ENCODE data around the gene RGSL1. TPM values are rescaled to one million over a fixed set of nuclear protein-coding genes. Genes with fewer than 3 reads are reported as not detected.

Gene RGSL1
- total and polyA plus RNA-seq, 4 donors = under 0.01 to 0.30 (median 0.11) TPM; not detected in 1

DNA sequence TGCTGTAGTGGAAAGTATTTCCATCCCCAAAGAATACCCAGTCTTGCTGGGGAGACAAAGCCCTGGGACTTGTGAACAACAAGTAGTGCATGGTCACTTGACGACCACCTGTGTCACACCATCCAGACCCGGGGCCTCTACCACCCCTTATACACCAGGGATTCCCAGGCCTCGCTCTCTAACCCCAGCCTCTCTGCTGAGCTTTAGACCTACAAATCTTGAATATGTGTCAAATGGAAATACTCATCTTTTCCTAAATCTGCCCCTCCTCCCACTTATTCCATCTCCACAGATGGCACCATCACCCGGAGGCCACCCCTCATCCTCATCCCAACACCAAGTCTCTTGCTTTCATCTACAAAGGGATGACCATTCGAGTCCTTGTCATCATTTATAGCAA, 140.0 kb downstream of the RGSL1 start:
- Histone ChIP-seq H3K9me3 (ENCODE audit: control insufficient read depth, insufficient read depth, low read length) (no peaks in the 10 kb centered on the region), H3K27me3 (ENCODE audit: control insufficient read depth, insufficient read depth, low read length) (no peaks in the 10 kb centered on the region), H3K27ac (ENCODE audit: low read depth, low read length) (no peak overlapping the region), H3K36me3 (ENCODE audit: control insufficient read depth, insufficient read depth, low read length) (no peaks in the 10 kb centered on the region), H3K4me1 (ENCODE audit: control insufficient read depth, insufficient read depth, low read length) (peaks cover 5% of the 10 kb centered on the region), H3K4me3 (ENCODE audit: low read depth, low read length) (no peak overlapping the region)
- no peak for DNase-seq (ENCODE audit: low read depth in 4 of 6, low spot score in 6 of 6)
- 95% methylated on average over 5 of the region's 5 CpGs for WGBS (ENCODE audit: insufficient coverage)

DNA sequence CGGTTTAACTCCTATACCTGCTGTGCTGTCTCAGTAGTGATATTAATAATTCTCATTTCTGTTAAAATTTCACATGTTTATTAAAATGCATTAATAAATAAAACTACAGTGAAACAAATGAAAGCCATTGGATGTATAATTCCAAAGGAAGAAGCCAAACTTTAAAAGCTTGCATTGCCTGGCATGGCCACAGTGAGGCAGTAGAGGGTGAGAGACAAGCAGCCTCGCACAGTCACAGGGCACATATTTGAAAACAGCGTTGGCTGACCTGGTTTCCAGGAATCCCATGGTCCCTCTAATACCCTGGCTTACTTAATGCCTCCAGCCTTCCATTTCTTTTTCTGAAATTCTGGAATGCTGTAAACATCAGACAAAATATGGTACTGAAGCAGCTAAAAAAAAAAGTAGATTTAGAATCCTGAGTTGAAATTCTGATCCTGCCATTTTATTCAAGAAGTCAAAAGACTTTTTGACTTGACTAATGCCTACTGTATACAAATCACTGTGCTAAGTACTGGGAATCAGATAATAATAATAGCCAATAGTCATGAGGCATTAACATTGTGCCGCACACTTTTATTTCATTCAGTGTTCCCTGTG, 145.8 kb downstream of the RGSL1 start:
- no peak overlapping the region for H3K27ac ChIP-seq (ENCODE audit: low read depth, low read length)
- H3K27me3 ChIP-seq (ENCODE audit: control insufficient read depth, insufficient read depth, low read length) = no peaks in the 10 kb centered on the region
- no peak overlapping the region for H3K4me3 ChIP-seq (ENCODE audit: low read depth, low read length)
- H3K4me1 ChIP-seq (ENCODE audit: control insufficient read depth, insufficient read depth, low read length) = peaks cover 16% of the 10 kb centered on the region
- peaks cover 19% of the 10 kb centered on the region for H3K36me3 ChIP-seq (ENCODE audit: control insufficient read depth, insufficient read depth, low read length)
- H3K9me3 ChIP-seq (ENCODE audit: control insufficient read depth, insufficient read depth, low read length) = no peaks in the 10 kb centered on the region
- WGBS (ENCODE audit: insufficient coverage) = 29% methylated on average over 3 of the region's 4 CpGs
- peak in 2 of 6 donors; percentile 78 to 85 for DNase-seq (ENCODE audit: low read depth in 4 of 6, low spot score in 6 of 6)

DNA sequence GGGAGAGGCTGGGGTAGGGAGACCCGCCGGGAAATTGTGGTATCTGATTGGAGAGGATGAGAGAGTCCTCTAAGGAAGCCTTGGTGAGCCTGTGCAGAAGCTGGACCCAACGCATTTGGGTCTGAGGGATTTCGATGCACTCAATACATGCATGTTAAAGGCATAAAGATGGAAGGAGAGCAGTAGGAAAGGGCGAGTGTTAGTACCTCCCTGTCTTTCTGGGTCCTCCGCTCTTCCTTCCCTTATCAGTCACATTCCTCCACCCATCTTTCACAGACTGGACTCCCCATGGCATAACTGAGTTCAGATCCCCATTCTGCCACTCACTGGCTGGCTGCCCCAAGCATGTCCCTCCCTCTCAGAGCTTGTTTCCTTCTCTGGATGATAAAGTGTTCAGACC, 147.0 kb downstream of the RGSL1 start:
- Histone ChIP-seq H3K27ac (ENCODE audit: low read depth, low read length) (no peak overlapping the region), H3K9me3 (ENCODE audit: control insufficient read depth, insufficient read depth, low read length) (no peaks in the 10 kb centered on the region), H3K4me1 (ENCODE audit: control insufficient read depth, insufficient read depth, low read length) (peaks cover 25% of the 10 kb centered on the region), H3K36me3 (ENCODE audit: control insufficient read depth, insufficient read depth, low read length) (peaks cover 22% of the 10 kb centered on the region), H3K27me3 (ENCODE audit: control insufficient read depth, insufficient read depth, low read length) (no peaks in the 10 kb centered on the region), H3K4me3 (ENCODE audit: low read depth, low read length) (no peak overlapping the region)
- WGBS (ENCODE audit: insufficient coverage) = 86% methylated on average over 3 of the region's 6 CpGs
- no peak for DNase-seq (ENCODE audit: low read depth in 4 of 6, low spot score in 6 of 6)

DNA sequence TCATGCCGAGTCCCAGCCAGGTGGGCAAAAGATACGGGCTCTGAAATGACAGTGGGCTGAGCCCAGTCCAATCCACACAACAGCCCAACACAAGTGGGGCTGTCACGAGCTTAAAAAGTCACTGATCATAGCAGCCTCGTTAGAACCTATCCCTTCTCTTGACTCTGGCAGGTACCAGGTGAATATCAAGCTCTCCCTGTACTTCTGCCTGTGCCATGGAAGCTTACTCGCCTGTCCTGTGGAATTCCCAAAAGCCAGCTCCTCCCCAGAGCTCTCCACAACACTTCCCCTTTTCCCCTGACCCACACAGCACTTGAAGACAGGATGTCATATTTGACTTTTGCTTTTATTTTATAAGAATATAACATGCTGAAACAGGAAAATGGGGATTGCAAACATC, 148.3 kb downstream of the RGSL1 start:
- H3K36me3 ChIP-seq (ENCODE audit: control insufficient read depth, insufficient read depth, low read length) = peaks cover 22% of the 10 kb centered on the region
- no peaks in the 10 kb centered on the region for H3K27me3 ChIP-seq (ENCODE audit: control insufficient read depth, insufficient read depth, low read length)
- no peaks in the 10 kb centered on the region for H3K9me3 ChIP-seq (ENCODE audit: control insufficient read depth, insufficient read depth, low read length)
- no peak overlapping the region for H3K27ac ChIP-seq (ENCODE audit: low read depth, low read length)
- no peak for DNase-seq (ENCODE audit: low read depth in 4 of 6, low spot score in 6 of 6)
- H3K4me1 ChIP-seq (ENCODE audit: control insufficient read depth, insufficient read depth, low read length) = peaks cover 36% of the 10 kb centered on the region
- WGBS (ENCODE audit: insufficient coverage) = 78% methylated on average over 4 of the region's 5 CpGs
- H3K4me3 ChIP-seq (ENCODE audit: low read depth, low read length) = no peak overlapping the region

DNA sequence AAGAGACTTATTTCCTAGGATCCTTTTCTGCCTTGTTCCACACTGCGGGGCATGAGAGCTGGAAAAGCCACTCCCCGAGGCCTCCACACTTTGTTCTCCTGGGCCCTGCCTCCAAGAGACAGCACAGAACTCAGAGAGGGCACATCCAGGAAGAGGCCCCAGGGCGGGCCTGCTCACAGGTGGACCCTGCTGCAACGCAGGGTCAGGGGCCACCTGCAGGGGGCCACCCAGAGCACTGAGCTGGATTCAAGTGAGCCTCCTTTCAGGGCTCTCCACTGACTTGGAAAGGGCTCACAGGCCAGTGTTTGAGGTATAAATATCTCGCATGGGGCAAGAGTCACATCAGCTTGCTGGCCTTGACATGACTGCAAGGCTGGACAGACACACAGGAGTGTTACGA, 149.4 kb downstream of the RGSL1 start:
- 69% methylated on average over 6 of the region's 6 CpGs for WGBS (ENCODE audit: insufficient coverage)
- Histone ChIP-seq H3K27me3 (ENCODE audit: control insufficient read depth, insufficient read depth, low read length) (no peaks in the 10 kb centered on the region), H3K36me3 (ENCODE audit: control insufficient read depth, insufficient read depth, low read length) (peaks cover 22% of the 10 kb centered on the region), H3K9me3 (ENCODE audit: control insufficient read depth, insufficient read depth, low read length) (no peaks in the 10 kb centered on the region), H3K27ac (ENCODE audit: low read depth, low read length) (no peak overlapping the region), H3K4me1 (ENCODE audit: control insufficient read depth, insufficient read depth, low read length) (peaks cover 43% of the 10 kb centered on the region), H3K4me3 (ENCODE audit: low read depth, low read length) (no peak overlapping the region)
- DNase-seq (ENCODE audit: low read depth in 4 of 6, low spot score in 6 of 6) = no peak

DNA sequence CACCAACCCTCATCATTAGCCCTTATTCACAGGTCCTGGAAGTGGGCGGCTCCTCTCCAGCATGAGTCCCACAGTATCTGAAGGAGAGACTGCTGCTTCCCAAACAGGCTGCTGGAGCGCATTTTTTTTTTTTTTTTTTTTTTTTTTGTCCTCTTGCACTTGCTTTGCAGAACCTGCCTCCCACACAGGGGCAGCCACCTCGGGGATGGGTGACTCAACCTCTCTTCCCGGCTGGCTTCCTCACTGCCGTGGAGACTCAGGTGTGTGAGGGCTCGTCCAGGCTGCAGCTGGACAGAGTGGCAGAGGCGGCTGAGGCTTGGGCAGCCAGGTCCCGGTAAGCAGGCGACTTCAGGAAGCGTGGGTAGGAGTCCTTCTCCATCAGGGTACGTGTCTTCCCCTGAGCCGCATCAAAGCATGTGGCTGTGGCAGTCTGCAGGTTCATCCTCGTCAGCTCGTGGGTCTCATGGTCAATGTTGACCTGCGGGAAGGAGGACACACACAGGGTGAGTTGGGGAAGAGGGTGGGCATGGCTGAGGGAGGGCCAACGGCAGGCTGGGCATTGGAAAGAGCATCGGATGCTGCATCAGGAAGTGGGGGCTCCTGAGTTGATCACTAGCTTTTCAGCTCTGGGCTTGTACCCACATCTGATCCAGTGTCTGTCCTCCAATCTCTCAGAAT, 150.2 kb downstream of the RGSL1 start:
- DNase-seq (ENCODE audit: low read depth in 4 of 6, low spot score in 6 of 6) = no peak

DNA sequence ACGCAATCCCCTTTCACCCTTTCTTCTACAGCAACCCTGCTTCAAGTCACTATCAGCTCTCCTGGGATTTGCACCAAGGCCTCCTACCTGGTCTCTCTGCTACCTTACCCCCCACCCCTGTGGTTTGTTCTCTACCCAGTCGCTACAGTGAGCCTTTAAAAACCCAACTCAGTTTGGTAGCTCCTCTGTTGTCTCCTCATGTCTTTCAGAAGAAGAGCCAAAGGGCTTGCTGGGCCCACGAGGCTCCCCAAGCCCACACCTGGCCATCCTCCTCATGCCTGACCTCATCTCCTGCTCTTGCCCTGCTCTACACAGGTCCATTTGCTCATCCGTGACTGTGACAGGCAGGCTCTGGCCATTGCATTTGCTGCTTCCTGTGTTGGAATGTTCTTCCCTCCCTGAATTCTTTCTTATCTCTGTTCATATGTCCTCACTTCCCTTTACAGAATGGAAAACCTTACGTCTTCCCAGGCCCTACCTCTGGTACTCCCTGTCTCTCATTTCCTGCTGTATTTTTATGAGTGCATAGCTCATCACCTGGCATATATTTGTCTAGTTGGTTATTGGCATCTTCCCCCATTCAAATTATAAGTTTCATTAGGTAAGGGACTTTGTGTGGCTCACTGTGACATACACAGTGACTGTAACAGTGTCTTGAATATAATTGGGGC, 150.9 kb downstream of the RGSL1 start:
- no peak overlapping the region for H3K4me3 ChIP-seq (ENCODE audit: low read depth, low read length)
- H3K36me3 ChIP-seq (ENCODE audit: control insufficient read depth, insufficient read depth, low read length) = peaks cover 22% of the 10 kb centered on the region
- H3K27ac ChIP-seq (ENCODE audit: low read depth, low read length) = no peak overlapping the region
- no peaks in the 10 kb centered on the region for H3K9me3 ChIP-seq (ENCODE audit: control insufficient read depth, insufficient read depth, low read length)
- DNase-seq (ENCODE audit: low read depth in 4 of 6, low spot score in 6 of 6) = no peak
- no peaks in the 10 kb centered on the region for H3K27me3 ChIP-seq (ENCODE audit: control insufficient read depth, insufficient read depth, low read length)
- H3K4me1 ChIP-seq (ENCODE audit: control insufficient read depth, insufficient read depth, low read length) = peaks cover 48% of the 10 kb centered on the region
- WGBS (ENCODE audit: insufficient coverage) = 85% methylated on average over 4 of the region's 5 CpGs

More for the DNA sequence above, 150.2 kb downstream of the RGSL1 start:
- H3K36me3 ChIP-seq (ENCODE audit: control insufficient read depth, insufficient read depth, low read length) = peaks cover 22% of the 10 kb centered on the region
- no peaks in the 10 kb centered on the region for H3K27me3 ChIP-seq (ENCODE audit: control insufficient read depth, insufficient read depth, low read length)
- WGBS (ENCODE audit: insufficient coverage) = 95% methylated on average over 15 of the region's 17 CpGs
- no peak overlapping the region for H3K27ac ChIP-seq (ENCODE audit: low read depth, low read length)
- peaks cover 48% of the 10 kb centered on the region for H3K4me1 ChIP-seq (ENCODE audit: control insufficient read depth, insufficient read depth, low read length)
- no peaks in the 10 kb centered on the region for H3K9me3 ChIP-seq (ENCODE audit: control insufficient read depth, insufficient read depth, low read length)
- H3K4me3 ChIP-seq (ENCODE audit: low read depth, low read length) = no peak overlapping the region

DNA sequence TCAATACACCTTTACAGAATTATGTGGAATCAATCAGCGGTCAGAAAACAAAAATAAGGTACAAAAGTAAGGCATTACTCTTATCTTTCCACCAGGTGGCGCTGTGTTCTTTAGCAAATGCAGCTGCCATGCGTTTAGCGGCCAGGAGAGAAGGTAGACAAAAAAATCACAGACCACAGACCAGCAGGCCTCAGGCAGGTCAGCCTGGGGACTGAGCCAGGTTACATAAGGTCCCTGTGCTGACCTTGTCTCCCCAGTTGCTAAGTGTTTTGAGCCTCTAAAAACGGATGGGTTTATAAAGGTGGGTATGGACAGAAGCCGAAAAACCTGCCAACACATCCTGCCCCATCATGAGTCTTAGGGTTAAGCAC, 151.5 kb downstream of the RGSL1 start:
- WGBS (ENCODE audit: insufficient coverage) = 0% methylated on average over 3 of the region's 6 CpGs
- DNase-seq (ENCODE audit: low read depth in 4 of 6, low spot score in 6 of 6) = peak in 5 of 6 donors; percentile 71 to 96 (median 84)
- H3K4me1 ChIP-seq (ENCODE audit: control insufficient read depth, insufficient read depth, low read length) = peaks cover 48% of the 10 kb centered on the region
- no peak overlapping the region for H3K4me3 ChIP-seq (ENCODE audit: low read depth, low read length)
- H3K36me3 ChIP-seq (ENCODE audit: control insufficient read depth, insufficient read depth, low read length) = peaks cover 22% of the 10 kb centered on the region
- no peaks in the 10 kb centered on the region for H3K27me3 ChIP-seq (ENCODE audit: control insufficient read depth, insufficient read depth, low read length)
- H3K27ac ChIP-seq (ENCODE audit: low read depth, low read length) = no peak overlapping the region
- H3K9me3 ChIP-seq (ENCODE audit: control insufficient read depth, insufficient read depth, low read length) = no peaks in the 10 kb centered on the region

DNA sequence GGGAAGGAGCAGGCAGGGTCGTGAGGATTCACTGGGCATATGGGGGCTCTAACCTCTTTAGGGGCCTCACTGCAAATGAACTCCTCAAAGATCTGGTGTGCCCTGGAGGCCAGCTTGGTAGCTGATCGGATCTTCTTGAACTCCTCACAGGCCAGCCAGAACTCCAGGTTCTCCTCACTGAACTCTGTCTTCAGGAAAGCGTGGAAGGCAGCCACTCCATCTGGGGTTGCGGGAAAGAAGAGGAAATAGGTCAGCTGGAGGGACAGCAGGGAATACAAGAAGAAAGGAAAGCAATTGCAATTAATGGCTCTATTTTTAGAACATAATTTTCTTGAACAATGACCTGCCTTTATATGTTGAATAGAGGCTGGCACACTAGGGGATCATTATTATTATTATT, 152.0 kb downstream of the RGSL1 start:
- H3K27ac ChIP-seq (ENCODE audit: low read depth, low read length) = no peak overlapping the region
- H3K4me1 ChIP-seq (ENCODE audit: control insufficient read depth, insufficient read depth, low read length) = peaks cover 51% of the 10 kb centered on the region
- DNase-seq (ENCODE audit: low read depth in 4 of 6, low spot score in 6 of 6) = peak in 1 of 6 donors; percentile 32
- H3K36me3 ChIP-seq (ENCODE audit: control insufficient read depth, insufficient read depth, low read length) = peaks cover 22% of the 10 kb centered on the region
- no peaks in the 10 kb centered on the region for H3K9me3 ChIP-seq (ENCODE audit: control insufficient read depth, insufficient read depth, low read length)
- no peaks in the 10 kb centered on the region for H3K27me3 ChIP-seq (ENCODE audit: control insufficient read depth, insufficient read depth, low read length)
- WGBS (ENCODE audit: insufficient coverage) = 80% methylated on average over 3 of the region's 4 CpGs
- no peak overlapping the region for H3K4me3 ChIP-seq (ENCODE audit: low read depth, low read length)

Measured in spinal cord (tissue), 10 donors.